K562 (cell line): Measurements from ENCODE around the gene TNNI2. TPM values are rescaled to one million over a fixed set of nuclear protein-coding genes. Genes with fewer than 3 reads are reported as not detected.

Experiments
- ATAC-seq: fragments of 200-7000 bp; cut with Tn5 transposase; 3 replicates; pipeline ENCODE4 v1.9.1; 2020; ENCODE audit warnings: moderate library complexity
- BruUV-seq: library from RNA; stranded (reverse); fragments of 400-500 nt; replicated peaks from 2 replicates; lab custom pipeline; 2021; lab: Mats Ljungman, UMichigan
- CTCF ChIA-PET: fragments of 300-600 bp; formaldehyde crosslinking; extraction: SDS; loops from one replicate; lab custom pipeline; 2021; ENCODE audit warnings: low intra/inter-chr PET ratio; lab: Yijun Ruan, JAX
- POLR2A ChIA-PET: fragments of 300-600, 350-650 bp; sonication (Branson Sonifier 250); formaldehyde crosslinking; extraction: SDS; loops from one replicate; lab custom pipeline; 2021; ENCODE audit warnings: antibody characterized with exemption, inconsistent platforms; lab: Yijun Ruan, JAX
- DNase-seq, 4 experiments: peaks; one replicate each; pipeline versions ENCODE4 v3.0.0 to v3.0.0-alpha.2; 2011 to 2018; ENCODE audit warnings: low spot score in 3 of 4, mixed read lengths in 3 of 4; ENCODE audit errors: extremely low read depth in 1 of 4
- FAIRE-seq: peaks from 2 replicates; lab custom pipeline; 2011; peaks lifted over from hg19 to GRCh38; lab: Jason Lieb, UNC
- H2AFZ ChIP-seq: 2 replicates; pipeline ENCODE4 v1.6.0; 2011; ENCODE audit warnings: low read depth, low read length, control low read depth, inconsistent platforms
- H3K27ac ChIP-seq: fragments of 200-600 bp; 3 replicates; pipeline ENCODE4 v1.8.0; 2011; ENCODE audit warnings: low read depth, mild to moderate bottlenecking, control low read depth, inconsistent platforms, low read length, moderate library complexity, mixed read lengths; ENCODE audit errors: extremely low read depth
- H3K27me3 ChIP-seq, 2 experiments: fragments of 300-600 bp in 1 of 2; 2 replicates in 1 of 2; 3 replicates in 1 of 2; pipeline versions ENCODE4 v1.6.0 to v1.8.0; 2011; ENCODE audit warnings: inconsistent platforms in 2 of 2, low read length in 2 of 2, mild to moderate bottlenecking in 1 of 2, mixed read lengths in 1 of 2, moderate library complexity in 1 of 2; ENCODE audit not compliant: control insufficient read depth in 2 of 2, insufficient read depth in 2 of 2
- H3K36me3 ChIP-seq: fragments of 300-600 bp; 3 replicates; pipeline ENCODE4 v1.8.0; 2011; ENCODE audit warnings: mild to moderate bottlenecking, low read length, inconsistent platforms; ENCODE audit not compliant: control insufficient read depth, insufficient read depth
- H3K4me1 ChIP-seq, 2 experiments: fragments of 200-600 bp in 1 of 2; replicated peaks in 1 of 2; 2 replicates in 1 of 2; 3 replicates in 1 of 2; pipeline versions ENCODE4 v1.5.1 to v1.8.0; 2011; ENCODE audit warnings: inconsistent platforms in 2 of 2, low read length in 2 of 2, mild to moderate bottlenecking in 1 of 2, mixed read lengths in 1 of 2, moderate library complexity in 1 of 2; ENCODE audit not compliant: control insufficient read depth in 2 of 2, insufficient read depth in 2 of 2
- H3K4me2 ChIP-seq: 2 replicates; pipeline ENCODE4 v1.6.1; 2011; ENCODE audit warnings: low read length, control low read depth, inconsistent platforms, mixed read lengths; ENCODE audit not compliant: insufficient read depth
- H3K4me3 ChIP-seq: fragments of 200-600 bp; sonication (generic), shearing (Covaris generic); 2 replicates; pipeline ENCODE4 v1.5.1; 2016; ENCODE audit warnings: control low read depth, inconsistent platforms
- H3K79me2 ChIP-seq: fragments of 200-600 bp; 3 replicates; pipeline ENCODE4 v1.8.0; 2011; ENCODE audit warnings: low read length, inconsistent platforms; ENCODE audit not compliant: control insufficient read depth, insufficient read depth
- H3K9ac ChIP-seq, 2 experiments: 2 replicates each; pipeline versions ENCODE4 v1.6.0 to v1.6.1; 2011; ENCODE audit warnings: low read depth in 2 of 2, low read length in 2 of 2, control low read depth in 1 of 2, inconsistent platforms in 1 of 2, mild to moderate bottlenecking in 1 of 2, mixed read lengths in 1 of 2; ENCODE audit not compliant: insufficient read depth in 1 of 2
- H3K9me1 ChIP-seq: one replicate; pipeline ENCODE4 v1.6.0; 2011; ENCODE audit warnings: inconsistent platforms, mild to moderate bottlenecking, low read length, moderate library complexity; ENCODE audit not compliant: control insufficient read depth, insufficient read depth
- H3K9me3 ChIP-seq: replicated peaks from 2 replicates; pipeline ENCODE4 v1.5.1; 2011; ENCODE audit warnings: low read depth, low read length, inconsistent platforms; ENCODE audit not compliant: control insufficient read depth, insufficient read depth
- H4K20me1 ChIP-seq: replicated peaks from 2 replicates; pipeline ENCODE4 v1.6.1; 2011; ENCODE audit warnings: low read length, inconsistent platforms, mixed read lengths; ENCODE audit not compliant: control insufficient read depth, insufficient read depth
- GATA2 ChIP-seq: sonication (generic); formaldehyde crosslinking; IDR thresholded peaks from 2 replicates; pipeline ENCODE4 v1.4.0; 2020; ENCODE audit warnings: mild to moderate bottlenecking, missing genetic modification reagents
- HDAC3 ChIP-seq: fragments of 450-650 bp; IDR thresholded peaks from 2 replicates; pipeline ENCODE4 v1.6.1; 2018; ENCODE audit warnings: borderline replicate concordance, mild to moderate bottlenecking, moderate library complexity; ENCODE audit not compliant: partially characterized antibody
- KLF10 ChIP-seq: fragments of 250-450 bp; sonication (Bioruptor Pico); IDR thresholded peaks from 2 replicates; pipeline ENCODE4 v1.6.1; 2021; ENCODE audit warnings: matching md5 sums
- STAG1 ChIP-seq: sonication (generic); formaldehyde crosslinking; IDR thresholded peaks from 2 replicates; pipeline ENCODE4 v1.5.0; 2020; ENCODE audit warnings: missing genetic modification reagents, borderline replicate concordance
- ZNF445 ChIP-seq: fragments of 250-450 bp; sonication (Bioruptor Pico); IDR thresholded peaks from 2 replicates; pipeline ENCODE4 v1.4.0; 2020; ENCODE audit warnings: low read depth, mild to moderate bottlenecking, moderate library complexity
- ZNF785 ChIP-seq: fragments of 250-450 bp; sonication (Bioruptor Pico); IDR thresholded peaks from 2 replicates; pipeline ENCODE4 v1.4.0; 2020; ENCODE audit warnings: mild to moderate bottlenecking
- WGBS: fragments of 100-300 bp; shearing (Covaris generic); methylation state at CpG from one replicate; pipeline ENCODE4 v1.1.6; 2016; ENCODE audit warnings: low coverage, mixed read lengths; ENCODE audit not compliant: insufficient coverage; ENCODE audit errors: missing lambda C conversion rate; 5-methylcytosine and 5-hydroxymethylcytosine counted together
- in situ Hi-C: fragments of 300-500 bp; cut with MboI; formaldehyde crosslinking; loops from 4 replicates; pipeline ENCODE4 v1.15.0; 2018; ENCODE audit warnings: inconsistent platforms, mixed read lengths
- intact Hi-C: fragments of 100-400 bp; cut with micrococcal nuclease; formaldehyde crosslinking; loops from 2 replicates; pipeline ENCODE4 v1.14.2; 2022
- polyA plus RNA-seq, 8 experiments: library from polyadenylated mRNA; depleted of rRNA in 4 of 8; stranded (reverse) in 5 of 8; unstranded in 3 of 8; fragments of >200 nt; fragmentation: Nextera tagmentation in 2 of 8; fragmentation: Illumina TruSeq in 1 of 8; extraction: Ambion mirVana in 2 of 8; extraction: Trizol in 1 of 8; gene quantifications; 2 replicates each; pipeline versions ENCODE4 v1.2.1 to v1.2.3, GENCODE V29; 2011 to 2014; ENCODE audit warnings: inconsistent platforms in 1 of 8, missing spikeins in 1 of 8
- total RNA-seq, 7 experiments: library from RNA; depleted of rRNA in 6 of 7; stranded (reverse); fragments of >200 nt in 6 of 7; fragmentation: Illumina TruSeq in 2 of 7; extraction: Trizol in 2 of 7; gene quantifications; 2 replicates each; pipeline versions ENCODE4 v1.2.1 to v1.2.3, GENCODE V29; 2011 to 2021; ENCODE audit warnings: low replicate concordance in 1 of 7
- TF ChIP-seq, protein P1 (sequence below): fragments of 450-650 bp; IDR thresholded peaks from 2 replicates; pipeline ENCODE4 v1.6.1; 2017; ENCODE audit warnings: antibody characterized with exemption, mild to moderate bottlenecking
- TF ChIP-seq, protein P2 (sequence below): fragments of 200-400 bp; formaldehyde crosslinking; IDR thresholded peaks from 2 replicates; pipeline ENCODE4 v1.6.1; 2017; ENCODE audit warnings: mild to moderate bottlenecking, low read depth, low read length, moderate library complexity
- TF ChIP-seq, protein P3 (sequence below): fragments of 250-450 bp; sonication (Bioruptor Pico); IDR thresholded peaks from 2 replicates; pipeline ENCODE4 v1.9.0; 2021; ENCODE audit warnings: mild to moderate bottlenecking
- TF ChIP-seq, protein P4 (sequence below): sonication (generic); formaldehyde crosslinking; IDR thresholded peaks from 2 replicates; pipeline ENCODE4 v1.8.0; 2022; ENCODE audit warnings: mild to moderate bottlenecking, low read depth, missing genetic modification reagents
- TF ChIP-seq, protein P5 (sequence below): sonication (generic); formaldehyde crosslinking; IDR thresholded peaks from 2 replicates; pipeline ENCODE4 v1.8.1; 2022; ENCODE audit warnings: missing genetic modification reagents

Gene TNNI2
- total and polyA plus RNA-seq, 9 of the 15 experiments (the other 6 are each of a cell fraction or from before 2014, with no cell fraction given), result not detected

DNA sequence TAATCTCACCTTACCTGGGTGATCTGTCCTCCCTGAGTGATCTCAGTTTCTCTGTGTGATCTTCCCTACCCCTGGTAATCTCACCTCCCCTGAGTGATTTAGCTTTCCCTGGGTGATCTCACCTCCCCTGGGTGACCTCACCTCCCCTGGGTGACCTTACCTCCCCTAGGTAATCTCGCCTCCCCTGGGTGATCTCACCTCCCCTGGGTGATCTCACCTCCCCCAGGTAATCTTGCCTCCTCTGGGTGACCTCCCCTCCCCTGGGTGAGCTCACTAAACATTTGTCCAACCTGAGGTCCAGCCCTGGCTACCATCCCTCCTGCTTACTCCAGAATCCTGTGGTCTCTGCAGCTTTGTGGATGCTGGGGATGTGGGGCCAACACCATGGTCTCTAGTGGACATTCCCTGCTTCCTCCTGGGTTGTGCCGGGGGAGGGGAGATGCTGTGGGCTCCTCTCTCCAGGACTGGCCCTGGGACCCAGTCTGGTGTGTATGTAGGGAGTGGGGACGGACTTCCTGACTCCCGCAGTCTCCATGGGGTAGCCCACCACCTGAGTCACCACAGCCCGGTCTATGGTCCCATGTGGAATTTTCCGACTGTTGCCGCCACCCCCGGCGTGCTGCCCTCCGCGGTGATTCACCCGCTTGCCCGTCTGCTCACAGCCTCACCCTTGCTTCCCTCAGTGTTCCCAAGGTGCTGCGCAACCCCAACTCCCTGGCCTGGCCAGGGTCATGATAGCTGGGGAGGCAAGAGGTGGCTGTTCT is 24.0 kb downstream of the TNNI2 start:
- Histone ChIP-seq H3K9me1 (no peaks in the 10 kb centered on the region), H3K4me2 (no peak overlapping the region), H2AFZ (no peak overlapping the region), H3K36me3 (no peaks in the 10 kb centered on the region), H3K27me3 (peaks cover 8 to 44% of the 10 kb centered on the region in 2 experiments; a peak in 4 of 5 replicates), H3K4me1 (peaks cover 0 to 13% of the 10 kb centered on the region in 2 experiments; a peak in 2 of 5 replicates), H3K27ac (no peak overlapping the region), H3K4me3 (no peak overlapping the region), H4K20me1 (no peaks in the 10 kb centered on the region), H3K9me3 (no peaks in the 10 kb centered on the region), H3K9ac (0 out of 4 replicates have a peak overlapping the region, but pooled peaks of 1 of the 2 experiments have one; percentile 52), H3K79me2 (no peaks in the 10 kb centered on the region)
- no peak for ATAC-seq
- in situ Hi-C loops (no loop called here), intact Hi-C loops (no loop called here)
- CTCF ChIA-PET, result no interaction called here
- no peak for DNase-seq
- no peak for FAIRE-seq
- POLR2A ChIA-PET, result interaction anchor here (1.6 kb wide), 1 partner anchor 9 kb away, joined by 3 read pairs; no protein-coding TSS in a partner anchor
- WGBS, result 2% methylated on average over 6 of the region's 14 CpGs
- no TSS peak for BruUV-seq
- no peak for TF ChIP-seq ZNF785 (CRISPR knock-in tag)
- no peak for TF ChIP-seq STAG1 (CRISPR knock-in tag)
- TF ChIP-seq, protein P1, sequence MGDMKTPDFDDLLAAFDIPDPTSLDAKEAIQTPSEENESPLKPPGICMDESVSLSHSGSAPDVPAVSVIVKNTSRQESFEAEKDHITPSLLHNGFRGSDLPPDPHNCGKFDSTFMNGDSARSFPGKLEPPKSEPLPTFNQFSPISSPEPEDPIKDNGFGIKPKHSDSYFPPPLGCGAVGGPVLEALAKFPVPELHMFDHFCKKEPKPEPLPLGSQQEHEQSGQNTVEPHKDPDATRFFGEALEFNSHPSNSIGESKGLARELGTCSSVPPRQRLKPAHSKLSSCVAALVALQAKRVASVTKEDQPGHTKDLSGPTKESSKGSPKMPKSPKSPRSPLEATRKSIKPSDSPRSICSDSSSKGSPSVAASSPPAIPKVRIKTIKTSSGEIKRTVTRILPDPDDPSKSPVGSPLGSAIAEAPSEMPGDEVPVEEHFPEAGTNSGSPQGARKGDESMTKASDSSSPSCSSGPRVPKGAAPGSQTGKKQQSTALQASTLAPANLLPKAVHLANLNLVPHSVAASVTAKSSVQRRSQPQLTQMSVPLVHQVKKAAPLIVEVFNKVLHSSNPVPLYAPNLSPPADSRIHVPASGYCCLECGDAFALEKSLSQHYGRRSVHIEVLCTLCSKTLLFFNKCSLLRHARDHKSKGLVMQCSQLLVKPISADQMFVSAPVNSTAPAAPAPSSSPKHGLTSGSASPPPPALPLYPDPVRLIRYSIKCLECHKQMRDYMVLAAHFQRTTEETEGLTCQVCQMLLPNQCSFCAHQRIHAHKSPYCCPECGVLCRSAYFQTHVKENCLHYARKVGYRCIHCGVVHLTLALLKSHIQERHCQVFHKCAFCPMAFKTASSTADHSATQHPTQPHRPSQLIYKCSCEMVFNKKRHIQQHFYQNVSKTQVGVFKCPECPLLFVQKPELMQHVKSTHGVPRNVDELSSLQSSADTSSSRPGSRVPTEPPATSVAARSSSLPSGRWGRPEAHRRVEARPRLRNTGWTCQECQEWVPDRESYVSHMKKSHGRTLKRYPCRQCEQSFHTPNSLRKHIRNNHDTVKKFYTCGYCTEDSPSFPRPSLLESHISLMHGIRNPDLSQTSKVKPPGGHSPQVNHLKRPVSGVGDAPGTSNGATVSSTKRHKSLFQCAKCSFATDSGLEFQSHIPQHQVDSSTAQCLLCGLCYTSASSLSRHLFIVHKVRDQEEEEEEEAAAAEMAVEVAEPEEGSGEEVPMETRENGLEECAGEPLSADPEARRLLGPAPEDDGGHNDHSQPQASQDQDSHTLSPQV, result no peak
- TF ChIP-seq KLF10 (CRISPR knock-in tag), result no peak
- TF ChIP-seq GATA2 (CRISPR knock-in tag), result no peak
- TF ChIP-seq HDAC3, result no peak
- TF ChIP-seq, protein P2, sequence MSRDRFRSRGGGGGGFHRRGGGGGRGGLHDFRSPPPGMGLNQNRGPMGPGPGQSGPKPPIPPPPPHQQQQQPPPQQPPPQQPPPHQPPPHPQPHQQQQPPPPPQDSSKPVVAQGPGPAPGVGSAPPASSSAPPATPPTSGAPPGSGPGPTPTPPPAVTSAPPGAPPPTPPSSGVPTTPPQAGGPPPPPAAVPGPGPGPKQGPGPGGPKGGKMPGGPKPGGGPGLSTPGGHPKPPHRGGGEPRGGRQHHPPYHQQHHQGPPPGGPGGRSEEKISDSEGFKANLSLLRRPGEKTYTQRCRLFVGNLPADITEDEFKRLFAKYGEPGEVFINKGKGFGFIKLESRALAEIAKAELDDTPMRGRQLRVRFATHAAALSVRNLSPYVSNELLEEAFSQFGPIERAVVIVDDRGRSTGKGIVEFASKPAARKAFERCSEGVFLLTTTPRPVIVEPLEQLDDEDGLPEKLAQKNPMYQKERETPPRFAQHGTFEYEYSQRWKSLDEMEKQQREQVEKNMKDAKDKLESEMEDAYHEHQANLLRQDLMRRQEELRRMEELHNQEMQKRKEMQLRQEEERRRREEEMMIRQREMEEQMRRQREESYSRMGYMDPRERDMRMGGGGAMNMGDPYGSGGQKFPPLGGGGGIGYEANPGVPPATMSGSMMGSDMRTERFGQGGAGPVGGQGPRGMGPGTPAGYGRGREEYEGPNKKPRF, result no peak
- TF ChIP-seq, protein P3, sequence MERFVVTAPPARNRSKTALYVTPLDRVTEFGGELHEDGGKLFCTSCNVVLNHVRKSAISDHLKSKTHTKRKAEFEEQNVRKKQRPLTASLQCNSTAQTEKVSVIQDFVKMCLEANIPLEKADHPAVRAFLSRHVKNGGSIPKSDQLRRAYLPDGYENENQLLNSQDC (CRISPR knock-in tag), result no peak
- TF ChIP-seq ZNF445 (CRISPR knock-in tag), result no peak
- TF ChIP-seq, protein P4, sequence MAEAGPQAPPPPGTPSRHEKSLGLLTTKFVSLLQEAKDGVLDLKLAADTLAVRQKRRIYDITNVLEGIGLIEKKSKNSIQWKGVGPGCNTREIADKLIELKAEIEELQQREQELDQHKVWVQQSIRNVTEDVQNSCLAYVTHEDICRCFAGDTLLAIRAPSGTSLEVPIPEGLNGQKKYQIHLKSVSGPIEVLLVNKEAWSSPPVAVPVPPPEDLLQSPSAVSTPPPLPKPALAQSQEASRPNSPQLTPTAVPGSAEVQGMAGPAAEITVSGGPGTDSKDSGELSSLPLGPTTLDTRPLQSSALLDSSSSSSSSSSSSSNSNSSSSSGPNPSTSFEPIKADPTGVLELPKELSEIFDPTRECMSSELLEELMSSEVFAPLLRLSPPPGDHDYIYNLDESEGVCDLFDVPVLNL (CRISPR knock-in tag), result no peak
- TF ChIP-seq, protein P5, sequence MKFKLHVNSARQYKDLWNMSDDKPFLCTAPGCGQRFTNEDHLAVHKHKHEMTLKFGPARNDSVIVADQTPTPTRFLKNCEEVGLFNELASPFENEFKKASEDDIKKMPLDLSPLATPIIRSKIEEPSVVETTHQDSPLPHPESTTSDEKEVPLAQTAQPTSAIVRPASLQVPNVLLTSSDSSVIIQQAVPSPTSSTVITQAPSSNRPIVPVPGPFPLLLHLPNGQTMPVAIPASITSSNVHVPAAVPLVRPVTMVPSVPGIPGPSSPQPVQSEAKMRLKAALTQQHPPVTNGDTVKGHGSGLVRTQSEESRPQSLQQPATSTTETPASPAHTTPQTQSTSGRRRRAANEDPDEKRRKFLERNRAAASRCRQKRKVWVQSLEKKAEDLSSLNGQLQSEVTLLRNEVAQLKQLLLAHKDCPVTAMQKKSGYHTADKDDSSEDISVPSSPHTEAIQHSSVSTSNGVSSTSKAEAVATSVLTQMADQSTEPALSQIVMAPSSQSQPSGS, result no peak
